ENCODE data around the gene HLA-DQA2. TPM values are rescaled to one million over a fixed set of nuclear protein-coding genes. Genes with fewer than 3 reads are reported as not detected.

Gene HLA-DQA2
- not detected in 2 replicates for polyA plus RNA-seq (2013)

- Histone ChIP-seq H3K14ac (ENCODE audit: low read length) (no peak within 1 kb of the TSS), H3K4me1 (ENCODE audit: control insufficient read depth in 1 of 2, insufficient read depth in 2 of 2, low read length in 2 of 2) (no peaks in the 10 kb centered on the region), H3K4me3 (ENCODE audit: low read depth, low read length) (no peak within 1 kb of the TSS), H3K18ac (ENCODE audit: low read length) (no peak within 1 kb of the TSS), H4K91ac (ENCODE audit: low read depth, low read length) (no peak within 1 kb of the TSS), H3K4ac (ENCODE audit: low read depth, low read length) (no peak within 1 kb of the TSS), H3K4me2 (ENCODE audit: low read length) (no peak within 1 kb of the TSS), H3K36me3 (ENCODE audit: control insufficient read depth in 1 of 2, insufficient read depth in 2 of 2, low read length in 2 of 2) (no peaks in the 10 kb centered on the region), H2BK12ac (ENCODE audit: low read length) (no peak within 1 kb of the TSS), H4K12ac (ENCODE audit: low read depth, low read length) (no peak within 1 kb of the TSS), H3K9ac (ENCODE audit: low read length) (no peak within 1 kb of the TSS), H3K9me3 (ENCODE audit: insufficient read depth, low read depth, low read length) (no peaks in the 10 kb centered on the region), H2BK120ac (ENCODE audit: insufficient read depth, low read length, poor library complexity) (no peak within 1 kb of the TSS), H3K79me2 (ENCODE audit: control insufficient read depth, insufficient read depth, low read length, poor library complexity) (no peaks in the 10 kb centered on the region), H2BK5ac (ENCODE audit: low read depth, low read length, poor library complexity) (no peak within 1 kb of the TSS), H3K23ac (ENCODE audit: low read length) (no peak within 1 kb of the TSS), H2AK5ac (ENCODE audit: low read length) (no peak within 1 kb of the TSS), H3K27ac (ENCODE audit: low read depth, low read length) (no peak within 1 kb of the TSS), H3K79me1 (ENCODE audit: low read length) (no peaks in the 10 kb centered on the region), H4K8ac (ENCODE audit: low read depth, low read length) (no peak within 1 kb of the TSS), H3K27me3 (ENCODE audit: insufficient read depth, low read length) (no peaks in the 10 kb centered on the region), H2AFZ (ENCODE audit: insufficient read depth, low read length, poor library complexity) (no peak within 1 kb of the TSS)
- WGBS (ENCODE audit: extremely low coverage, insufficient coverage, insufficient read length), result no CpG with 5 or more reads among the region's 7 CpGs
- no peak for DNase-seq
These were observed at the start of gene HLA-DQA2 for GRCh38 chr6:32741031-32741960. Gene HLA-DQA2 (plus strand): TSS chr6:32741391. CDS start chr6:32741444, 53 bp downstream.

- H2AK5ac ChIP-seq (ENCODE audit: low read length), result no peak overlapping the region
- H3K18ac ChIP-seq (ENCODE audit: low read length), result no peak overlapping the region
- H3K79me2 ChIP-seq (ENCODE audit: control insufficient read depth, insufficient read depth, low read length, poor library complexity), result no peaks in the 10 kb centered on the region
- no peak overlapping the region for H2AFZ ChIP-seq (ENCODE audit: insufficient read depth, low read length, poor library complexity)
- no peaks in the 10 kb centered on the region for H3K9me3 ChIP-seq (ENCODE audit: insufficient read depth, low read depth, low read length)
- H3K14ac ChIP-seq (ENCODE audit: low read length), result no peak overlapping the region
- no peaks in the 10 kb centered on the region for H3K79me1 ChIP-seq (ENCODE audit: low read length)
- no peak overlapping the region for H4K12ac ChIP-seq (ENCODE audit: low read depth, low read length)
- no peak overlapping the region for H2BK12ac ChIP-seq (ENCODE audit: low read length)
- no peak overlapping the region for H3K27ac ChIP-seq (ENCODE audit: low read depth, low read length)
- H4K8ac ChIP-seq (ENCODE audit: low read depth, low read length), result no peak overlapping the region
- no peak overlapping the region for H3K4ac ChIP-seq (ENCODE audit: low read depth, low read length)
- no peaks in the 10 kb centered on the region for H3K4me1 ChIP-seq (ENCODE audit: control insufficient read depth in 1 of 2, insufficient read depth in 2 of 2, low read length in 2 of 2)
- no peak overlapping the region for H3K9ac ChIP-seq (ENCODE audit: low read length)
- no CpG with 5 or more reads among the region's 1 CpG for WGBS (ENCODE audit: extremely low coverage, insufficient coverage, insufficient read length)
- DNase-seq, result peak in 1 of 2 donors; percentile 19
- no peaks in the 10 kb centered on the region for H3K36me3 ChIP-seq (ENCODE audit: control insufficient read depth in 1 of 2, insufficient read depth in 2 of 2, low read length in 2 of 2)
- no peak overlapping the region for H3K4me3 ChIP-seq (ENCODE audit: low read depth, low read length)
- no peaks in the 10 kb centered on the region for H3K27me3 ChIP-seq (ENCODE audit: insufficient read depth, low read length)
- no peak overlapping the region for H3K23ac ChIP-seq (ENCODE audit: low read length)
- H4K91ac ChIP-seq (ENCODE audit: low read depth, low read length), result no peak overlapping the region
- no peak overlapping the region for H2BK120ac ChIP-seq (ENCODE audit: insufficient read depth, low read length, poor library complexity)
- no peak overlapping the region for H2BK5ac ChIP-seq (ENCODE audit: low read depth, low read length, poor library complexity)
- no peak overlapping the region for H3K4me2 ChIP-seq (ENCODE audit: low read length)
These were observed 49.2 kb upstream of the HLA-DQA2 start for GRCh38 chr6:32692019-32692418.

- Histone ChIP-seq H3K27ac (ENCODE audit: low read depth, low read length) (no peak overlapping the region), H3K27me3 (ENCODE audit: insufficient read depth, low read length) (no peaks in the 10 kb centered on the region), H3K79me2 (ENCODE audit: control insufficient read depth, insufficient read depth, low read length, poor library complexity) (no peaks in the 10 kb centered on the region), H4K12ac (ENCODE audit: low read depth, low read length) (no peak overlapping the region), H3K9me3 (ENCODE audit: insufficient read depth, low read depth, low read length) (no peaks in the 10 kb centered on the region), H3K4ac (ENCODE audit: low read depth, low read length) (no peak overlapping the region), H4K8ac (ENCODE audit: low read depth, low read length) (no peak overlapping the region), H2BK120ac (ENCODE audit: insufficient read depth, low read length, poor library complexity) (no peak overlapping the region), H3K36me3 (ENCODE audit: control insufficient read depth in 1 of 2, insufficient read depth in 2 of 2, low read length in 2 of 2) (no peaks in the 10 kb centered on the region), H3K4me3 (ENCODE audit: low read depth, low read length) (no peak overlapping the region), H2AK5ac (ENCODE audit: low read length) (no peak overlapping the region), H3K23ac (ENCODE audit: low read length) (no peak overlapping the region), H4K91ac (ENCODE audit: low read depth, low read length) (no peak overlapping the region), H2BK5ac (ENCODE audit: low read depth, low read length, poor library complexity) (no peak overlapping the region), H3K14ac (ENCODE audit: low read length) (no peak overlapping the region), H3K4me1 (ENCODE audit: control insufficient read depth in 1 of 2, insufficient read depth in 2 of 2, low read length in 2 of 2) (no peaks in the 10 kb centered on the region), H2AFZ (ENCODE audit: insufficient read depth, low read length, poor library complexity) (no peak overlapping the region), H3K18ac (ENCODE audit: low read length) (no peak overlapping the region), H3K9ac (ENCODE audit: low read length) (no peak overlapping the region), H2BK12ac (ENCODE audit: low read length) (no peak overlapping the region), H3K79me1 (ENCODE audit: low read length) (no peaks in the 10 kb centered on the region), H3K4me2 (ENCODE audit: low read length) (no peak overlapping the region)
- no CpG with 5 or more reads among the region's 1 CpG for WGBS (ENCODE audit: extremely low coverage, insufficient coverage, insufficient read length)
- no peak for DNase-seq
These were observed 44.2 kb upstream of the HLA-DQA2 start for GRCh38 chr6:32697031-32697430.

- Histone ChIP-seq H3K27me3 (ENCODE audit: insufficient read depth, low read length) (no peaks in the 10 kb centered on the region), H3K4me1 (ENCODE audit: control insufficient read depth in 1 of 2, insufficient read depth in 2 of 2, low read length in 2 of 2) (no peaks in the 10 kb centered on the region), H3K79me1 (ENCODE audit: low read length) (no peaks in the 10 kb centered on the region), H4K91ac (ENCODE audit: low read depth, low read length) (no peak overlapping the region), H2BK5ac (ENCODE audit: low read depth, low read length, poor library complexity) (no peak overlapping the region), H3K36me3 (ENCODE audit: control insufficient read depth in 1 of 2, insufficient read depth in 2 of 2, low read length in 2 of 2) (no peaks in the 10 kb centered on the region), H3K9ac (ENCODE audit: low read length) (no peak overlapping the region), H2AK5ac (ENCODE audit: low read length) (no peak overlapping the region), H2BK120ac (ENCODE audit: insufficient read depth, low read length, poor library complexity) (no peak overlapping the region), H3K4me2 (ENCODE audit: low read length) (no peak overlapping the region), H4K8ac (ENCODE audit: low read depth, low read length) (no peak overlapping the region), H3K23ac (ENCODE audit: low read length) (no peak overlapping the region), H2AFZ (ENCODE audit: insufficient read depth, low read length, poor library complexity) (no peak overlapping the region), H3K9me3 (ENCODE audit: insufficient read depth, low read depth, low read length) (no peaks in the 10 kb centered on the region), H3K4me3 (ENCODE audit: low read depth, low read length) (no peak overlapping the region), H3K79me2 (ENCODE audit: control insufficient read depth, insufficient read depth, low read length, poor library complexity) (no peaks in the 10 kb centered on the region), H3K4ac (ENCODE audit: low read depth, low read length) (no peak overlapping the region), H3K14ac (ENCODE audit: low read length) (no peak overlapping the region), H3K27ac (ENCODE audit: low read depth, low read length) (no peak overlapping the region), H4K12ac (ENCODE audit: low read depth, low read length) (no peak overlapping the region), H2BK12ac (ENCODE audit: low read length) (no peak overlapping the region), H3K18ac (ENCODE audit: low read length) (no peak overlapping the region)
- no CpG with 5 or more reads among the region's 6 CpGs for WGBS (ENCODE audit: extremely low coverage, insufficient coverage, insufficient read length)
- DNase-seq, result peak; percentile 22 to 71
These were observed 40.7 kb upstream of the HLA-DQA2 start for GRCh38 chr6:32700391-32701040.

Measured in trophoblast cell (in vitro differentiated cells and primary cell).